Activated effector memory CD4-positive, alpha-beta T cell treated with anti-CD3 and anti-CD28 coated beads, Interleukin-2, amount 50 U/mL, for 16 hours (primary cell): ENCODE data around the gene SGMS2.

ENCODE experiments used
- DNase-seq: peaks from one replicate; pipeline ENCODE4 v3.0.0-alpha.2; 2020

The SGMS2 gene

DNA sequence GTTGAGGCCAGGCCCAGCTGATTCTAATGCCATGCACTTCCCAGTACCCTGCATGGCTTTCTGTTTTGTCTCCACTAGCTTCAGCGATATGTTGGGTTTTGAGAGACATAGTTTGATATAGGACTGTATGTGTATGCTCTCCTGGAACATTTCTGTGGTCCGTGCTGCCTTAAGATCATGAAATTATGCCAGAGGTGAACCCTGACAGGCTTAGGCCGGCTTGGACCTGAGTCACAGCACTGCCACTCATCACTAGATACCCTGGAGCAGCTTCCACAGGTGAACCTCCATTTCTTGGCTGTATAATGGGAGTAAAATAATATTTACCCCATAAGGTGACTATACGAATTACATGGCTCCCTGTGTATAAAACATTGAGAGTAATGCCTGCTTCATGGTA lies 6.4 kb downstream of the SGMS2 start:
- DNase-seq, result no peak

DNA sequence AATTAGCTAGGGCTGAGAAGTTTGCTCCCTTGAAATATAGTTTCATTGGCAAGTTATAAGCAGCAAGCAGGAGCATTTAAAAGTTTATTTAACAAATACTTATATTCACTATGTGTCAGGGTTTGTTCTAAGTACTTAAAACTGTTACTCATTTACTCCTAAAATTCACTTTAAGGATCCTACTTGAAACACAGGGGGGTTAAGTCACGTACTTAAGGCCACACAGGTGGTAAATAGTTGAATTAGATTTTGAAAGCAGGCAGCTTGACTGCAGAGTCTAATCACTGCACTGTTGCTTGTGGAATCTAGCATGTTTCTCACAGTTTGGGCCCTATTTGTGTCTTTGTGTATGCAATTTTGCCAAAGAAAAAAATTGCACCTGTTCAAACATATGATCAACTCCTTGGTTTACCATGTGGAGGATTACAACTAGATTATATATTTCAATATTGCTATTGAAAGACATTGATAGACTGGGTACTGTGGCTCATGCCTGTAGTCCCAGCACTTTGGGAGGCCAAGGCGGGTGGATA lies 7.6 kb downstream of the SGMS2 start:
- no peak for DNase-seq

DNA sequence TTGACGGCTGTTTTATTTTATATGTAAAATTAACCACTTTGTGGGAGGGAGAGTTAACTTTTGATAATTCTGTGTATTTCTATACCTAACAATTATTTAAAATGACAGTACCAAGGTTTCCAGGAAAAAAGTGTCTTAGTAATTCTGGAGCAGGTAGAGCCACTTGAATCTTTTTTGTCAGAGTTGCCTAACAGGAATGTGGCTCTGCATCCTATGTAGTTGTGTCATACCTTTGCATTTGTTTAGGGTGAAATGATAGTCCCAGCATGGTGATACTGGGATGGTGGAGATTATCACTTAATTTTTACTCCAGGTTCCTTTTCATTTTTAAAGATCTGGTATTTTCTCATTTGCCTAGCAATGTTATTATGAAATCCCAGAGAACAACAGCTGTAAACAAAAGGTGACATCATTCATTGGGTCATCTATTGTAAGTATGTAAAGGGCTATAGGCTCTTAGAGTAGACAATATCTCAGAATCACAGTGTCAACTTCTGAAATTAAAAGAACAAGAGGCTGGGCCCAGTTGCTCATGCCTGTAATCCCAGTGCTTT lies 9.6 kb downstream of the SGMS2 start:
- no peak for DNase-seq

DNA sequence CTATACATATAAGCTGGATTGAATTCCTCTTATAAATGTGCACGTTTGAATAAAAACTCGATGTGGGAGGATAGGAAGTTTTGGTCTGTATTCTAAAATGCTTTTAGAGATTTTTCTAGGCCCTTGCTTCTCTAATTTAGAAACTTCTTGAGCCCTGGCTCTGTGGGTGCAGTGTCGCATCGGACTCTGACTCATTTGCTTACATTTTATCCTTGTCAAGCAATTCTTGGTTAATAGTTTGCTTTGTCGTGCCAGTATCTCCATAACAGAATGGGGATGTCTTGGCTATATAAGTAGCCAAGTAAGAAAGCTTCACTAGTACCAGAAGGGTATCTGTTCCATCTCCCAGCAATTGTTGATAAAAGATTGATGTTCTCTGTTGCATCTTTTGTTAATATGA lies 10.7 kb downstream of the SGMS2 start:
- DNase-seq, result no peak

DNA sequence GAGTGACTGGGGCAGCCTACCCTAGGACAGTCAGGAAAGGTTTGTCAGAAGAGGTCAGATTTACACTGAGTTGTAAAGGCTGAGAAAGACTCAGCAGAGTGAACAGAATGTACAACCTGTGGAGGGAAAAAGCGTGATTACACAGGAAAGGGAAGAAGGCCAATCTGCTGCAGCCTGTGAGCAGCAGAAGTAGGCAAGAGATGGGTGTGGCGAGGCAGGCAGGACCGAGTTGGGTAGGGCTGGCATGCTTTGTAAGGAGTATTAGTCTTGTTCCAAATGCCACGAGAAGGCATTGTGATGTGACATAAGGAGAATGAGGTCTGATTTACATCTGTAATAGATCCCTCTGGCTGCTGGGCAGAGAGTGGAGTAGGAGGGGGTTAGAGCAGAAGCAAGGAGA lies 12.6 kb downstream of the SGMS2 start:
- no peak for DNase-seq

DNA sequence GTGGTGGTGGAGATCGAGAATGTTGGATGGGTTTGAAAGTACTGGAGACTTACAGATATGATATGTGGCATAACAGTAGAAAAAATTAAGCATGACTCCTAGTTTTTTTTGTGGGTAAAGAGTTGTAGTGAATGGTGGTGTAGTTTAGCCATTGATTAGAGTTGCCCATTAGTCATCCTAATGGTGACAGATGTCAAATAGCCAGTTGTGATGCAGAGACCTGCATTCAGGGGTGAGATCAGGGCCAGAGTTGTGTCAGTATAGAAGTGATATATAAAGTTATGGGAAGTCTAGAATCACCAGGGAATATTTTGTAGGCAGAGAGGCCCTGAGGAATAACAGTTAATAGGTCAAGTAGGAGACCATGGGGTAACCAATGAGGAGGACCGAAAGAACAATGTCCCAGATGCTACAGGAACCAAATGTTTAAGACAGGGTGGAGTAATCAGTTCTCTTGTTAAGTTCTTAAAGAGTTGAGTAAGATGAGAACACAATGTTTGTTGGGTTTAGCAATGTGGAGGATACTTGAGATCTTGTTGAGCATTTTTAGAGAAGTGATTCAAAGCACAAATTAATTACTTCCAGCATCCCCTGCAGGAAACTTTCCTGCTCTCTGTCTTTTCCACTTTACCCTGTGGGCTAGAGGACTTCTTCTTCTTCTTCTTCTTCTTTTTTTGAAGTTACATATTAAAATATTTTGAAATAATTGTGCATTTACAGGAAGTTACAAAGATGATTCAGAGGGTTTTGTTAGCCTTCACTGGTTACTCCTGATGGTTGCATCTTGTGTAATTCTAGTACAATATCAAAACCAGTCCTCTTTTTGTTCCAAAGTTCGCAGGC lies 13.3 kb downstream of the SGMS2 start:
- DNase-seq, result no peak

DNA sequence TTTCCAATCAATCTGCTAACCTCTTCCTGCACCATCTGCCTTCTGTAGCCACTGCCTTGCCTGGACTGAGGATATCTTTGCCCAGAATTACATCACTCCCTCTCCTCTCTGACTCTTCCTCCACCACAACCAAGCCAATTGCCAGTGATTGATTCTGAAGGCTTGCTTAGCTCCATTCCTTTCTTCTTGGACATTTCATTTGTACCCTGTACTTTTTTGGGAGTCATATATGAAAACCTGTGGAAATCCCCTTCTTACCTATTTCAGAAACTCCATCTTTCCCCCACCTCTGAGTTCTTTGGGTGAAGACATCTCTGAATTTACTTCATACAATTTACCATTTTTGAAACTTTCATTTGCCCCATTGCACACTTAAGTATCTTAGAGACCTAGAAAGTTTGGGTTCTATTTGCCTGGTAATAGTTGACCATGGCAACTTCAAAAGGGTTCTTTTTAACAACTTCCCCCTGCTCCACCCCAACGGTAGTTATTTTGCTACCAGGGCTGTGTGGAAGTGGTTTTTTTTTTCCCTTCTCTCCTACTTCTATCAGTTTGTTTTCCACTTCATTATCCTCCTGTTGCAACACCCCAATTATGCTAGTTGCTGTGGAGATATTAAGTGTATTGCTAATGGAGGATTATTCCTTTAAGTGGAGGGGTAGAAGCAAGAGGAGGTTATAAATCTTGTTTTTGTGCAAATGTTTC lies 14.3 kb downstream of the SGMS2 start:
- no peak for DNase-seq

DNA sequence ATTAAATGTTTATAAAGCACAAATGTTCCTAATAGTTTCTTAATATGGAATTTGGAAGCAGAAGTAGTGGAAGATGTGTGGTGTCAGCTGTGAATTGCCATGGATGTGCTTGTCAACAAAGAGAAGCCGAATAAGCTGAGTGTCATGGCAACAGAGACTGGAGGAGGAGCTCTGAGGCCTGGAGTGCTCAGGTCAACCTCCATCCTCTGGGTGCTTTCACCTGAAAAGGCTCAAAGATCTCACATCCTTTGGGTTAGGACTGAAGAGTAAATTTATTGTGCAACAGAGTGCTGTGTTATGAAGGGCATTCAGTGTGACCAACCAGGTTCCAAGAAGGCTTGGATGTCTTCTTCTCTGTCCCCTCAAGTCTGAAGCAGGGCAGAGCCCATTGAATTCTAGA lies 18.7 kb downstream of the SGMS2 start:
- no peak for DNase-seq

DNA sequence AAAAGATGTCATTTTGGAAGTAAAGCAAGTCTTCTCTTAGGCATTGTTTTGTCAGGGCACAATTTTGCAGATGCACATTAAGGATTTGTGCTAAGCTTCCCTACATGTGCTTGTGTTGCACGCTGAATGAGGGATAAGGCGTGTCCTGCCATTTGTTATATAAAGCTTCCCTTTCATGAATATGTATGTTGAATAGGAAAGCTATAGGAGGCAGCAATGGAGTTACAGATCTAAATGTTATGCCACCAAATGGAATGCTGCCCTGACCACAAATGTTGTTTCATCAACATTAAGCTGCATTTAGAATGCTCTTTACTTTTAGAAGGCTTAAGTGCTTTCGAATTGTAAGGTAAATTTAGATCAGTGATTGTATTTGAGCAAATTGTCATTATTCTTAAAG lies 20.9 kb downstream of the SGMS2 start:
- no peak for DNase-seq

DNA sequence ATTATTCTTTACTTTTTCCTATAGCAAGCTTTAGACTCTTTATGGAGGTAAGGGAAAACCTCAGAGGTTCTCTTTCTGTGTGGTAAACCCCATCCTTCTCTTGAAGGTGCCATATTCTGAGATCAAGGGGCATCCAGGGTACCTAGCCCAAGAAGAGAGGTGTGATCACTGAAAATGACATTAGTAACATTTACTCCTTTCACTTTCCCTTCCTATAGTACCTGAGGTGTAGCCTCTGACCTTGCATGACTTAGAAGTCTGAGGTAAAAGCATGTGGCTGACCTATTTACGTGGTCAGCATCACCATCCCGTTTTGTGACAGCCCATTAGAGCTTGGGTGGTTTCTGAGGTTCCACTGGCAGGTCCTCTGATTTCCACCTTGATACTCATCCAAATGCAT lies 25.7 kb downstream of the SGMS2 start:
- no peak for DNase-seq

DNA sequence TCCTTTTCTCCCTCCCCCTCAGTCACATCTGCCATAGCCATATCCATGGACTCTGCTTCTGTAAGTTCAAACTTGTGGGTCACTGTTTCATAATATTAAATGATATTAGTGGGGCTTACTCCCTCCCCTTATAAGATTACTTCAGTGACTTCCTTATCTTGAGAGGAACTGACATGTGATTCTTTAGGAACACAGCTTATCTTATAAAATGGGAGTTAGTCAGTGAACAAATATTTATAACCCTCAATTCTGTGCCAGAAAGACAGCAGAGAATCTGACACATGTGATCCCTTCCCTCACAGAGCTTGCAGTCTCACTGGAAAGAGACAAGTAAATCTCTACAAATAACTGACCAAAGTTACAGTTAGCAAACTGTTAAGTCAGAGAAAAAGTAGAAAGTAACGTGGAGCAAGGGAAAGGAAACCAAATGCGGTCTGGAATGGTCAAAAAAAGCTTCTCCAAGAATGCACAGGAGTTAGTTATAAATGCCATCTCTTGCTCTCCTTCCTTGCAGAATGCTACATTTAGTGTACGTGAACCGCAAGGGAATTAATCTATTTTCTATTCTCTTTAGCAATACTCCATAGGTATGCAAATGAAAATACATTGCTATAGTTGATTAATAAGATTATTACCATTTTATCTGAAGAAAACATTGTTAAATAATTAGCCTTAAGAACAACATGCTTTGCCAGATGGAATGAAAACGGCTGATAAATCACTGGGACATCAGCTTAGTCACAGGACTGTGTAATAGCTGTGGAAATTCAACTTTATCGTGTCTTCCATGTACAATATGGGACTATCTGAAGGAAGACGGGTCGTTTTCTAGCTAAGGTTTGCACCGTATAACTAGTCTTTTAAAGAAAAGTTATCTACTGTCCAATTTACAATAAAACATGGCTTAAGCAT lies 29.0 kb downstream of the SGMS2 start:
- DNase-seq, result no peak

DNA sequence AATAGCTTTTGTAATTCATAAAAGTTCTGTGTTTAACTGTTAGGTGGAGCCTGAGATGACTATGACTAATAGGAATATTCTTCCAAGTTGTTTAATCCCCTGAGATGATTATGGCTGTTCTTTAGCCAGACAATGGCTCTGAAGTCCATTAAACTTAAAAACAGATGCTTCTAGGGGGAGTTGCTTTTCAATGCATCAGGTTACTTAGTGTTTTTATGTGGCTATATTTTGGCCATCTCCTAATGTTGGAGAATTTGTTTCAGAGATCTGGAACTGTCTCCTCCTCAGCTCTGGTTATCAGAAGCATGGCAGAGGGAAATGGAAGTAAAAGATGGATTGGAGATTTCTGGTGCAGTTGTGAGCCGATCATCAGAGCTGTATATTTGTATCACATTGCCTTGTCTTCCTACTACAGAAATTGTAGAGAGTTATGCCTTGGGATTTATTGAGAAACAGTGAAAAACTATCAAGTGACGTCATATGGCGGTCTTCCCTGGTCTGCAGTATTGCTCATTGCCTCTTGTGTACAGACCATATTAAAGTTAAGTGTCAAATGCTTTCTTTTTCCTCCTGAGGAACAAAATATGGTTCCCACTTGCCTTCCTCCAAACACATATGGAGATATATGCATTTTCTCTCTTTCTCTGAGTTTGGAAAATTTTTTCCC lies 29.8 kb downstream of the SGMS2 start:
- no peak for DNase-seq

DNA sequence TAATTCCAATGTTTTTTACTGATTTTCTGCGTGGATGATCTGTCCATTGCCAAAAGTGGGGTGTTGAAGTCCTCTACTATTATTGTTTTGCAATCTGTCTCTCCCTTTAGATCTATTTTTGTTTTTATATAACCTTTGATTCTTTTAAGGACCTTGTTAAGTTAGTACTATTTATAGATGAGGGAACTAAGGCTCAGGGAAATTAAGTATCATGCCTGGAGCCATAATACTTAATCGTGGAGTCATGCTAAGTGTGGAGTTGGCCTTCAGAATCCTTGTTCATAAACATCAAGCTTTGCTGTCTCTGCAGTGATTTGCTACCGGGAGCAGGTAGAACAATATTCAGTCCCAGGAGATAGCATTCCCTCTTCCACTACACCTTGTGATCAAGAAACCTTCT lies 31.0 kb downstream of the SGMS2 start:
- no peak for DNase-seq

DNA sequence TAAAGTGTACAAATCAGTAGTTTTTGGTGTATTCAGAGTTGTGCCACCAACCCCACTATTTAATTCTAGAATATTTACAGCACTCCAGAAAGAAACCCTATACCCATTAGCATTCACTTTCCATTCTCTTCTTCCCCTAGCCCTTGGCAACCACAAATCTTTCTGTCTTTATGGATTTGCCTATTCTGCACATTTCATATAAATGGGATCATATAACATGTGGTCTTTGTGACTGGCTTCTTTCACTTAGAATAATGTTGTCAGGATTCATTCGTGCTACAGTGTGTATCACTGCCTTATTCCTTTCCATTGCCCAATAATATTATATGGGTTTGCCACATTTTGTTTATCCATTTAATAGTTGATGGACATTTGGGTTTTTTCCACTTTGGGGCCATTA lies 32.2 kb downstream of the SGMS2 start:
- DNase-seq, result no peak

DNA sequence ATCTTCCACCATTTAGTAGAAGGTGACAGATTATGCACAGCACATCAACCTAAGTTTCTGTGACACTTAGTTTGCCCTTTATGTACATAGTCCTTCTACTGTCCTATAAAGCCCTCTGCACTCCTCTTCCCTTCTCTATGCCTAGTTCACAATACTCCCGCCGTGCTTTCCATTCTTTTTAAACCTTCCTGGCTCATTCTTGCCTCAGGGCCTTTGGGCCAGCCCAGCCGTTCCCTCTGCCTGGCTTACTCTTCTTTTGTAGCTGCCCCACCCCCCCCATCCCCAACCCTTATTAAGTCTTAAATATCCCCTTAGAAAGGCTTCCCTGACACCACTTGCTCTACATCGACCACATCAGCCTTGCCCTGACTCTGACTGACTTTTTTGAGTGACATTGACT lies 33.0 kb downstream of the SGMS2 start:
- no peak for DNase-seq

DNA sequence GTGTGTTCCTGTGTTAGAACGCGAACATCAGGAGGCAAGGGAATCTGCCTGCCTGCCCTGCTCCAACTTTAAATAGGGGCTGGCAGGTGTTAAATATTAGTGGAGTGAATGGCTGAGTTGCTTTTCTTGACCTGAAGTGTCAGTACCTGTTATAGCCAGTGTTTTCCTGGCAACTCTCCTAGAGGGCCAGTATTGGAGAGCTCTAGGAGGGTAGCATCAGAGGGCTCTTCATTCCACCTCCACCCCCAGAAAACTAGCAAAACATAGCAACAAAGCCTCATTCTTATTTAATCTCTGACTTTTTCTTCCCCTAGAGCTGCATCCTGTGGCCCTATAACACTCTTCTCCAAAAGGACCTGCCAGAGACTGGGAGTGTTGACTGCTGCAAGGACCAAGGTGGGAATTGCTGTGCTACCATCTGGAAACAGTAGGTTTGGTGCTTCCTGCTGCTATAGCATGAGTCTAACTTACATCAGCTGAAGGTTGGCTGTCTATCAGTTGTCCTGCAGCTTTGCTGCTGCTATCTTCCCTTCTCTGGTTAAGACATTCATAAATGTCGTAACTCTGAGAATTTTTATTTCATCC lies 33.5 kb downstream of the SGMS2 start:
- DNase-seq, result no peak

DNA sequence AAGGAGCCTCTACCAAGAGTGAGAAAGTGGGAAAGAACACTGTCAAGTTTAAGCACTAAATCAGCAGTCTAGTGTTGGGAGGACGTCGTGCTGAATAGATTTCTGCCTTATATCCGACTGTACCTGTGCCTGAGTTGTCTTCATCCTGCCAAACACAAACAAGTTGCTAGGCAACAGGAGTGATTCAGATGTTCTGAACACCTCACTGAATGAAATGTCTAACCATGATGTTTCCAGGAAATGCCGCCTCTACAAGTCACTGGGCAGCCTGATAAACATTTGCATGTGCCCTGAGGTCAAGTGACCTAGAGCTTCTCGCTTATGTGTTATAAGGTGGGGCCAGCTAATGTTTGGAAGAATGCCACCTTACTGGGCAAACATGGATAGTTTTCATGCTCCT lies 37.9 kb downstream of the SGMS2 start:
- no peak for DNase-seq

DNA sequence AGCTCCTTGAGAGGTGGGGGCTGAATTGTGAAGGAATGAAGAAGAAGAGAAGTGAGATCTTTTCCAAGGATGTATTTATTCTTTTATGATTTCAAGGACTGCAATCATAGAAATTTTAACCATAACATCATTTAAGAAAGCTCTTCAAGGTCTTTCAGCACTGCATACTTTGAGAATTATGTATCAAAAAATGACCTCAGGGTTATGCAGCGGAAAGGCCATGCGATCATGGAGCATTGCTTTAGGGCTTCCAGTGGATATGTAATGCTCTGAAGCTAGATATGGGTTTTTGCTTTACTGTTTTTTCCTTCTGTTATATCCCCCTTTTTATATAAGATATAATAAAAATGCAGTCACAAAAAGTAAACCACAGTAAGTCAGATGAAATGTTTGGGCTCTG lies 38.7 kb downstream of the SGMS2 start:
- no peak for DNase-seq

DNA sequence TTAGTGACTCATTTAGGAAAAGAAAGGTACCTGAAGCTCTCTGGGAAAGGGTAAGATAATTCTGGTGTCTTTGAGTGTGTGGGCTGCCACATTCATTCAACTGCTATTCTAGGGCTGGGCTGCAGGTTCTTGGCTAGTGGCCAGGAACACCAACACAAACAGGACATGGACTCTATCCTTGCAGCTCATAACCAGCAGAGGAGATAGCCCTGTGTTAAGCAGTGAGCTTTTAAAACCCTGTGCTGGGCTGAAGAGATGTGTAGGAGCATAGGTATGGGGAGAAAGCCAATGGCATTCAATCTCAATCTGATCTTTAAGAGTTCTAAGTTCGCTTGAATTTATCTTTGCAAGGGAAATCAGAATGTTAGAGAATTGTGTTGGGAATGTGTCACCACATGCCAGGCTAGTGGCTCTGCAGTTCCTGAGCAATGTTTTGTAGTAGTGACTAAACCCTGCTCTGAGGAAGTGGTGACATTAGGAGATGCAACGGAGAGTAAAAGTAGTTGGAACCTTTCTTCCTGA lies 39.2 kb downstream of the SGMS2 start:
- DNase-seq, result no peak

DNA sequence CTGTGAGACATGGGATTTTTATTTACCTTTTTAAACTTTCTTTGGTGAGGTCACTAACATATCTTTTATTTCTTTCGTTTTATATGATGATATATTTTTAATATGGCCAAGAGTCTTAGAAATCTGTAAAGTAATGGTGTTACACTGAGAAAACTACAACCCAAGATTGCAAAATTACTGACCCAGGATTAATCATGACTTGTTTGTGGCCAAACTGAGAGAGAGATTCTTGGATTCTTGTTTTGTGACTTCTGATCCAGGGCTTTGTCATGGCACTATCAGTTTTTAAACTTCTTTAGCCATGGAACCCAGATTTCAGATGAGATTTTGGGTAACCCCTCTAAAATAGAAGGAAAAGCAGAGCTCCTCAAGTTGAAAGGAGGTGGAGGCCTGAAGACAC lies 42.0 kb downstream of the SGMS2 start:
- DNase-seq, result no peak

DNA sequence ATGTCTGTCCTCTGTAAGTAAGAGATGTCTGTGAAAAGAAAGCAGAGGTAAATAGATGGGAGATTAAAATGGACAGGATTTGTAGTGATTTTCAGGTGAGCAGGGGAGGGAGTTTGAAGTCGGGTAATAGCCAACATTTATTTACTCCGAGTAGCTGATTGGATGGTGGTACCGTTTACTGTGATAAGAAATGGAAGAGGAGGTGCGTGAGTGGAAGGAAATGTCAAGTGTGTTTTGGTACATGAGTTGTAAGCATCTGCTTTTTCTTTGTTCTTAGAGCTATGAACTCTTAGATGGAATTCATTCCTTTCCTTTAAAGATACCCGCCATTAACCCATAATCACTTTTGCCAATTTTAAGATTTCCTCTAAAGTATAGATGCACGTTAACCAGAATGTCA lies 45.5 kb downstream of the SGMS2 start:
- DNase-seq, result no peak
